Astrocyte of the spinal cord (primary cell): Measurements from ENCODE around the gene IRS1.

Source experiments
- DNase-seq: peaks from one replicate; pipeline ENCODE4 v3.0.0; 2011; ENCODE audit warnings: low read depth, low spot score
- H3K4me3 ChIP-seq: 2 replicates; pipeline ENCODE4 v1.5.1; 2011; ENCODE audit warnings: low read depth, mild to moderate bottlenecking, low read length, moderate library complexity
- in situ Hi-C: cut with HindIII; loops from 2 replicates; pipeline ENCODE4 v1.10.0; 2017; ENCODE audit warnings: low sequenced_read_pairs
- TF ChIP-seq, protein P1 (sequence below): IDR thresholded peaks from 2 replicates; pipeline ENCODE4 v1.5.1; 2012; ENCODE audit warnings: low read depth, mild to moderate bottlenecking, low read length, inconsistent platforms

Gene IRS1

DNA sequence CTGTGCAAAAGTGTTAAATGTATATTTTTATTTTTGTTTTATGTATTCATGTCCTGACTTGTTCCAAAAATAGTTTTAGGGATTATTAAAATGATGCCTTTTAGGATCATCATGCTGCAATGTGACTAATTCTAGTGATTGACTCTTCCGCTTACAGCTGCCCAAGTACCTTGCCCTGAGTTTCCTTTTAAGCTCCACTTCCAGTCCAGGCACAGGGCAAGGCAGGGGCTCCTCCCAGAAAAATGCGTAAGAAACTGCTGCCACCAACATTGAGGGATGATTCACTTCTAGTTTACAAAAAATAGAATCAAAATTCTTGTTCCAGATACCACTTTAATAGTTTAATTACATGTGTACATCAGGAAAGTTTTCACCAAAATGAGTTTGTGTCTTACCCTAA lies 116.4 kb downstream of the IRS1 start:
- in situ Hi-C loops: no loop called here
- no peak for DNase-seq
- TF ChIP-seq, protein P1, sequence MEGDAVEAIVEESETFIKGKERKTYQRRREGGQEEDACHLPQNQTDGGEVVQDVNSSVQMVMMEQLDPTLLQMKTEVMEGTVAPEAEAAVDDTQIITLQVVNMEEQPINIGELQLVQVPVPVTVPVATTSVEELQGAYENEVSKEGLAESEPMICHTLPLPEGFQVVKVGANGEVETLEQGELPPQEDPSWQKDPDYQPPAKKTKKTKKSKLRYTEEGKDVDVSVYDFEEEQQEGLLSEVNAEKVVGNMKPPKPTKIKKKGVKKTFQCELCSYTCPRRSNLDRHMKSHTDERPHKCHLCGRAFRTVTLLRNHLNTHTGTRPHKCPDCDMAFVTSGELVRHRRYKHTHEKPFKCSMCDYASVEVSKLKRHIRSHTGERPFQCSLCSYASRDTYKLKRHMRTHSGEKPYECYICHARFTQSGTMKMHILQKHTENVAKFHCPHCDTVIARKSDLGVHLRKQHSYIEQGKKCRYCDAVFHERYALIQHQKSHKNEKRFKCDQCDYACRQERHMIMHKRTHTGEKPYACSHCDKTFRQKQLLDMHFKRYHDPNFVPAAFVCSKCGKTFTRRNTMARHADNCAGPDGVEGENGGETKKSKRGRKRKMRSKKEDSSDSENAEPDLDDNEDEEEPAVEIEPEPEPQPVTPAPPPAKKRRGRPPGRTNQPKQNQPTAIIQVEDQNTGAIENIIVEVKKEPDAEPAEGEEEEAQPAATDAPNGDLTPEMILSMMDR: no peak
- no peak overlapping the region for H3K4me3 ChIP-seq
